ENCODE results near the gene FAAP20. TPM values are rescaled to one million over a fixed set of nuclear protein-coding genes. Genes with fewer than 3 reads are reported as not detected.
A peak's percentile ranks its signal among the peaks of the same experiment; 100 is the strongest.

FAAP20 gene
- total RNA-seq, 4 donors from 2014 or later: 19.4 to 84.5 (median 34.9) TPM

- intact Hi-C loops (cut with DNase I; ENCODE audit: low total_unique reads): loop anchor here (5.0 kb wide), 1 partner anchor 40 kb away; no protein-coding TSS in a partner anchor
- Histone ChIP-seq H3K27ac (peak overlapping the region; percentile 26 to 90 (median 66)), H3K4me1 (peaks cover 63 to 87% (median 75%) of the 10 kb centered on the region in 4 donors), H3K9me3 (no peaks in the 10 kb centered on the region), H3K36me3 (no peaks in the 10 kb centered on the region), H3K4me3 (no peak overlapping the region), H3K27me3 (no peaks in the 10 kb centered on the region)
- no peak for TF ChIP-seq EP300 (IDR thresholded peaks at IDR 0.05; ENCODE audit: low read depth)
- TF ChIP-seq POLR2AphosphoS5 (IDR thresholded peaks at IDR 0.05): no peak
- TF ChIP-seq CTCF (IDR thresholded peaks at IDR 0.05): no peak
- no peak for TF ChIP-seq POLR2A (IDR thresholded peaks at IDR 0.05)
- in situ Hi-C loops (cut with MboI; ENCODE audit: low pct_ligation_motif_present in 1 of 4, low pct_unique_long_range_greater_than_20kb in 1 of 4, low sequenced_read_pairs in 3 of 4): no loop called here
- 68% methylated on average over 11 of the region's 19 CpGs; no CpG with 5 or more reads in 1 of the 2 donors for WGBS, 2 donors (ENCODE audit: low coverage in 1 of 2)
- DNase-seq: no peak
These were observed 43.2 kb upstream of the FAAP20 start for GRCh38 chr1:2237773-2238172.

- no peak for DNase-seq
- peaks cover 67 to 90% (median 81%) of the 10 kb centered on the region in 4 donors for H3K4me1 ChIP-seq
- intact Hi-C loops (cut with DNase I; ENCODE audit: low total_unique reads): loop anchor here (5.0 kb wide), 1 partner anchor 40 kb away; no protein-coding TSS in a partner anchor
- H3K27ac ChIP-seq: peak overlapping the region; percentile 11 to 90 (median 84)
- 66% methylated on average over 27 of the region's 28 CpGs; no CpG with 5 or more reads in 1 of the 2 donors for WGBS, 2 donors (ENCODE audit: low coverage in 1 of 2)
- H3K4me3 ChIP-seq: no peak overlapping the region
- in situ Hi-C loops (cut with MboI; ENCODE audit: low pct_ligation_motif_present in 1 of 4, low pct_unique_long_range_greater_than_20kb in 1 of 4, low sequenced_read_pairs in 3 of 4): no loop called here
- TF ChIP-seq POLR2A (IDR thresholded peaks at IDR 0.05): no peak
- TF ChIP-seq CTCF (IDR thresholded peaks at IDR 0.05): no peak
- no peak for TF ChIP-seq POLR2AphosphoS5 (IDR thresholded peaks at IDR 0.05)
- no peaks in the 10 kb centered on the region for H3K36me3 ChIP-seq
- H3K9me3 ChIP-seq: no peaks in the 10 kb centered on the region
- H3K27me3 ChIP-seq: no peaks in the 10 kb centered on the region
These were observed 42.4 kb upstream of the FAAP20 start for GRCh38 chr1:2236695-2237677.

GRCh38 chr1:2235300-2235998, 40.9 kb upstream of the FAAP20 start:
- TF ChIP-seq CTCF (IDR thresholded peaks at IDR 0.05): no peak
- no peak for TF ChIP-seq EP300 (IDR thresholded peaks at IDR 0.05; ENCODE audit: low read depth)
- TF ChIP-seq POLR2A (IDR thresholded peaks at IDR 0.05): no peak
- no peak for TF ChIP-seq POLR2AphosphoS5 (IDR thresholded peaks at IDR 0.05)
- DNase-seq: no peak
- Histone ChIP-seq H3K4me3 (peak overlapping the region in 1 of 4 donors; percentile 54), H3K27me3 (no peaks in the 10 kb centered on the region), H3K9me3 (no peaks in the 10 kb centered on the region), H3K36me3 (no peaks in the 10 kb centered on the region), H3K27ac (peak overlapping the region; percentile 82 to 90 (median 85)), H3K4me1 (peaks cover 61 to 100% (median 94%) of the 10 kb centered on the region in 4 donors)
- 84 to 85% methylated on average over 15 to 22 of the region's 22 CpGs for WGBS, 2 donors (ENCODE audit: low coverage in 1 of 2)
- in situ Hi-C loops (cut with MboI; ENCODE audit: low pct_ligation_motif_present in 1 of 4, low pct_unique_long_range_greater_than_20kb in 1 of 4, low sequenced_read_pairs in 3 of 4) (no loop called here), intact Hi-C loops (cut with DNase I; ENCODE audit: low total_unique reads) (loop anchor here (5.0 kb wide), 1 partner anchor 42 kb away; no protein-coding TSS in a partner anchor)

GRCh38 chr1:2234762-2235113, 40.2 kb upstream of the FAAP20 start:
- DNase-seq: no peak
- peak overlapping the region in 2 of 4 donors; percentile 12 to 54 for H3K4me3 ChIP-seq
- WGBS, 2 donors (ENCODE audit: low coverage in 1 of 2): 21 to 49% methylated on average over 2 to 4 of the region's 4 CpGs

More at GRCh38 chr1:2234762-2235113, 40.2 kb upstream of the FAAP20 start:
- TF ChIP-seq CTCF (IDR thresholded peaks at IDR 0.05) (no peak), EP300 (IDR thresholded peaks at IDR 0.05; ENCODE audit: low read depth) (no peak), POLR2A (IDR thresholded peaks at IDR 0.05) (no peak), POLR2AphosphoS5 (IDR thresholded peaks at IDR 0.05) (no peak)
- Histone ChIP-seq H3K27ac (peak overlapping the region; percentile 82 to 90 (median 85)), H3K27me3 (no peaks in the 10 kb centered on the region), H3K4me1 (peaks cover 54 to 100% (median 94%) of the 10 kb centered on the region in 4 donors), H3K9me3 (no peaks in the 10 kb centered on the region), H3K36me3 (no peaks in the 10 kb centered on the region)
- intact Hi-C loops (cut with DNase I; ENCODE audit: low total_unique reads): loop anchor here (5.0 kb wide), 2 partner anchors 43 to 78 kb away; no protein-coding TSS in a partner anchor
- in situ Hi-C loops (cut with MboI; ENCODE audit: low pct_ligation_motif_present in 1 of 4, low pct_unique_long_range_greater_than_20kb in 1 of 4, low sequenced_read_pairs in 3 of 4): no loop called here
